ENCODE results near the gene CREB5. TPM values are rescaled to one million over a fixed set of nuclear protein-coding genes. Genes with fewer than 3 reads are reported as not detected.
"Not testable (repeated sequence)": the region's sequence is repeated elsewhere in the genome, so short reads cannot be mapped to it uniquely, and the experiment has no call there.

CREB5 gene
- total RNA-seq, 8 experiments from 2014 or later = 3.9 to 36.6 (median 12.8) TPM

DNA sequence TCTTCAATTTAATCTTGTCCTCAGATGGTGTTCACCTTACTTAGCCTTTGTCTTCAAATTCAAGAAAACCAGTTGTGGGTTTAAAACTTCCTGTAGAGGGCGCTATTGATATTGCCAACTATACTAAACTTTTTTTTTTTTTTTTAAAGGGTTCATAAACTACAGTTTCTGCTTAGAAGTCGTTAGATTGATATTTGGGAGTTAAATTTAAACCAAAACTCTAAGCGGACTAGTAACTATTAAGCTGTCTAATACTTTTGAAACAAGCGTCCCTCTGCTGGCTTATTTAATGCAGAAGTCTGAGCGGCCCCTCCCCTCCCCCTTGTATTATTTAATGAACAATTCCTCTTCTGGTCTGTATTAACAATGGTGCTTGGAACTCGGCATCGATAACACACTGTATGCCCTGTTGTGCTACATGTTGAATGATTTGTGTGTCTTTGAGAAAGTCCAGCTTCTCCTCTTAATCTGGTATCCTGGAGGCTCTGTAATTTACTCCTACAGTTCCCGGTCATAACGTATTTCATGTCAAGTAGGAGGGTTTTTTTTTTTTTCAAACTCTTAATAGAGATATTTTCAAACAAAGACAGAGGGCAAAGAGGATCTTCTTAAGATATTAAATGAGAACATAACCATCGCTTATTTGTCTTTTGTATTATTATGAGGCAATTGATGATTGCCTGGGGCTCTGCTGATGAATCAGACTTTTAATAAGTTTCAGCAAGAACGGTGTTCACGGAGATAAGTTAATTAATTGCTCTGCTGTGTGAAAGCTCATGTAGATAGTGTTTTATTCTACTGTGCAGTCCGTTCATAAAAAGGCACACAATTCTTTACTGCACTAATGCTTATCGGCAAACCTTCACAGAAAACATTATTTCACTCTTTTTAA is 22.6 kb upstream of the CREB5 start:
- Histone ChIP-seq H3K4me1 (replicated peaks in 1 of 2) (peaks cover 6 to 18% of the 10 kb centered on the region in 2 donors), H3K27ac (no peak overlapping the region), H3K4me3 (peak overlapping the region in 3 of 5 donors; percentile 8 to 29 (median 14))
- in situ Hi-C loops (cut with MboI; ENCODE audit: low pct_unique_long_range_greater_than_20kb in 2 of 9, low sequenced_read_pairs in 9 of 9, unreplicated experiment in 9 of 9) = loop anchor here in 5 of 9 experiments (25.0 kb wide), 3 partner anchors 223 to 473 kb away; no protein-coding TSS in a partner anchor
- peak; percentile 53 to 74 (median 64) for ATAC-seq (replicated peaks in 6 of 8)
- 3 to 40% (median 25%) methylated on average over 8 to 13 of the region's 14 CpGs for WGBS, 10 experiments

DNA sequence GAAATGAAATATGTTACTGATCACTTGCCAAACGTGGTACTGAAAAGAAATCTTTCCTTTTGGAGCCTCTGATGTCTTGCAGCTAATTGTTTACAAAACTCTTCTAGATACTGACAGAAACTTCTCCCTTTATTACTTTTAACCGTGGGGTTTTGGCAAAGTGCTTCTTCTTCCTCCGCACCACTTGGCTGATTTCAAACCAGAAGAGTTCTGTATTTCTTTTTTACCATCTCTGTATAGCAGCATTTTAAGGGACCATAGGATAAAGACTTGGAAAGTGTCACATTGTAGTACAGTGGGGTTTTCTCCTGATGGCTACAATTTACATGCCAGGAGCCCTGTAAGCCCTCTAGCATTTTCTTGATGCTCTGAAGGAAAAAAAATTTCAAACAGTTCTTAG is 21.9 kb upstream of the CREB5 start:
- in situ Hi-C loops (cut with MboI; ENCODE audit: low pct_unique_long_range_greater_than_20kb in 2 of 9, low sequenced_read_pairs in 9 of 9, unreplicated experiment in 9 of 9) = loop anchor here in 5 of 9 experiments (25.0 kb wide), 3 partner anchors 222 to 472 kb away; no protein-coding TSS in a partner anchor
- 0 to 82% (median 53%) methylated on average over 1 to 3 of the region's 3 CpGs for WGBS, 10 experiments
- Histone ChIP-seq H3K4me1 (replicated peaks in 1 of 2) (peaks cover 6 to 18% of the 10 kb centered on the region in 2 donors), H3K27ac (no peak overlapping the region), H3K4me3 (no peak overlapping the region)
- no peak for ATAC-seq (replicated peaks in 6 of 8)

DNA sequence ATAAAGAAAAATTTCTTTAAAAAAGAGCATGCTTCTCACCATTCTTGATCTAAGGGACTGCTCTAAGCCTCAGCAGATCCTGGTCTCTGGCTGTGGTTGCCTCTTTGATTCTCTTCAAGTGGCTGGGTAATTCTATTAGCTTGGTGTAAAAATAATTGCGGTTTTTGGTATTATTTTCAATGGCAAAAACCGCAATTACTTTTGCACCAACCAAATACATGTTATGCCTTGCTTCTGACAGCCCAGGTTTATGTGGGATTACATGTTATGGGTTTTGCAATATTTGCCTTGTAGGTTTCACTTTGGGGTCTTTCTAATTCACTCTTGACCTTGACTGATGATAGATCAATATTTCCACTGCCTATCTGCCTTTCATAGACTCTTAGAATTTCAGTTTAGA is 20.0 kb upstream of the CREB5 start:
- H3K4me1 ChIP-seq (replicated peaks in 1 of 2) = peaks cover 6 to 24% of the 10 kb centered on the region in 2 donors
- ATAC-seq (replicated peaks in 6 of 8) = no peak
- no peak overlapping the region for H3K4me3 ChIP-seq
- H3K27ac ChIP-seq = no peak overlapping the region
- 40 to 100% (median 93%) methylated on average over 1 to 2 of the region's 2 CpGs; no CpG with 5 or more reads in 3 of the 10 experiments for WGBS, 10 experiments
- in situ Hi-C loops (cut with MboI; ENCODE audit: low pct_unique_long_range_greater_than_20kb in 2 of 9, low sequenced_read_pairs in 9 of 9, unreplicated experiment in 9 of 9) = loop anchor here in 5 of 9 experiments (25.0 kb wide), 3 partner anchors 220 to 470 kb away; no protein-coding TSS in a partner anchor

DNA sequence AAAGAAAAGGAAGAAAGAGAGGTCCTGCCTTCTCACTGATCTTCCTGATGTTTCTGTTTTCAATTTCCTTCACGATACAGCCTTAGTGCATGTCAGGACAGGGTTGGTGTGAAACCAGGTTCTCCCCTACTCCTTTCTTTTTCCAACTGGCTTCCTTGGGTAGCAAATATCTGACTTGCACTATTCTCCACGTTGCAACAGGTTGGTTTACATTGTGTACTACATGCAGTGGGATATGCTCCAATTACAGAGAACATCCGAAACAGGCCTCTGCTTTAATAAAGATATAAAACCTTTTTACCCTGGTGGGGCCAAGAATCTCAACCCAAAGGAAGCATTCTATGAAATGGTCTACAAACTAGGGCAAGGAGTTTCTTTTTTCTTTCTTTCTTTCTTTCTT is 16.9 kb upstream of the CREB5 start:
- WGBS, 10 experiments = 10 to 93% (median 60%) methylated on average over 1 to 3 of the region's 3 CpGs
- no peak overlapping the region for H3K4me3 ChIP-seq
- in situ Hi-C loops (cut with MboI; ENCODE audit: low pct_unique_long_range_greater_than_20kb in 2 of 9, low sequenced_read_pairs in 9 of 9, unreplicated experiment in 9 of 9) = loop anchor here in 5 of 9 experiments (25.0 kb wide), 3 partner anchors 217 to 467 kb away; no protein-coding TSS in a partner anchor
- ATAC-seq (replicated peaks in 6 of 8) = no peak
- H3K27ac ChIP-seq = no peak overlapping the region
- peaks cover 0 to 11% of the 10 kb centered on the region in 2 donors for H3K4me1 ChIP-seq (replicated peaks in 1 of 2)

DNA sequence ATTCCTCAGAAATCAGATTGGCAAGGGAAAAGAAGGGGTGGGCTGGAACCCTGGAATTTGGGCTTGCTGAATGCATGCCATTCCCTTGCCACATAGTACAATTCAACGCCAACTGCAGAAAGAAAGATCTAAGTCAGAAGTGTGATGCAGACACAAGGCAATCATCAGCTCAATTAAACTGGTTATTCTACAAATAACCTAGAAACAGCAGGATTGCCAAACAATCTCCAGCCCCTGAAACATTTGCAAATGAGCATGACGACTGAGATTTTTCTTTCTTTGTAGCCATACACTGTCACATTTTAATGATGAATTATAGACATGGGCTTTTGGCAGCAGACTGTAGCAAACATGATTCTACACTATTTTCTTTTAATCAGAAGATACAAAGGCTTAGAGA is 16.5 kb upstream of the CREB5 start:
- 0 to 100% (median 24%) methylated on average over 1 to 2 of the region's 2 CpGs; no CpG with 5 or more reads in 2 of the 10 experiments for WGBS, 10 experiments
- in situ Hi-C loops (cut with MboI; ENCODE audit: low pct_unique_long_range_greater_than_20kb in 2 of 9, low sequenced_read_pairs in 9 of 9, unreplicated experiment in 9 of 9) = loop anchor here in 5 of 9 experiments (25.0 kb wide), 3 partner anchors 216 to 466 kb away; no protein-coding TSS in a partner anchor
- peaks cover 0 to 13% of the 10 kb centered on the region in 2 donors for H3K4me1 ChIP-seq (replicated peaks in 1 of 2)
- no peak overlapping the region for H3K27ac ChIP-seq
- H3K4me3 ChIP-seq = no peak overlapping the region
- ATAC-seq (replicated peaks in 6 of 8) = peak in 1 of 8 experiments; percentile 16

DNA sequence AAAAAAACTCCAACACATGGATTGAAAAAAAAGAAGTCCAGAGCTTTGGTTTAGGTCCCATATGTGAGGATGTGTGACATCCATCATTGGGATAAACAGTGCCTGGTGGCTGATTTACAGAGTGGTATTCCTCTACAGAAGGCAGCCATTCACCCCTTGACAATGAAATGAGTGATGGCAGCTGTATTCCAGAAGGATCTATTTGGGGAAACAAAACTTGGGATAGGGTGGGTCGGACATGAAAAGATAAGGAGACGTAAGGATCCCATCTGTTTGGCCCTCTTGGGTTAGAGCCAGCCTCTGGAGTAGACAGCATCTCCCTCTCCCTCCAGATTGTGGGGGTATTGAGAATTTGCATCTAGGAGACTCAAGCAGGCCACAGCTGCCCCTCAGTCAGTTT is 15.2 kb upstream of the CREB5 start:
- whole genome bisulfite sequencing, 10 experiments = 0 to 83% (median 29%) methylated on average over 1 to 2 of the region's 2 CpGs; no CpG with 5 or more reads in 6 of the 10 experiments
- Histone ChIP-seq H3K4me1 (replicated peaks in 1 of 2) (peaks cover 0 to 13% of the 10 kb centered on the region in 2 donors), H3K4me3 (no peak overlapping the region), H3K27ac (no peak overlapping the region)
- in situ Hi-C loops (cut with MboI; ENCODE audit: low pct_unique_long_range_greater_than_20kb in 2 of 9, low sequenced_read_pairs in 9 of 9, unreplicated experiment in 9 of 9) = loop anchor here in 5 of 9 experiments (25.0 kb wide), 3 partner anchors 215 to 465 kb away; no protein-coding TSS in a partner anchor
- ATAC-seq (replicated peaks in 6 of 8) = peak in 2 of 8 experiments; percentile 30 to 42

DNA sequence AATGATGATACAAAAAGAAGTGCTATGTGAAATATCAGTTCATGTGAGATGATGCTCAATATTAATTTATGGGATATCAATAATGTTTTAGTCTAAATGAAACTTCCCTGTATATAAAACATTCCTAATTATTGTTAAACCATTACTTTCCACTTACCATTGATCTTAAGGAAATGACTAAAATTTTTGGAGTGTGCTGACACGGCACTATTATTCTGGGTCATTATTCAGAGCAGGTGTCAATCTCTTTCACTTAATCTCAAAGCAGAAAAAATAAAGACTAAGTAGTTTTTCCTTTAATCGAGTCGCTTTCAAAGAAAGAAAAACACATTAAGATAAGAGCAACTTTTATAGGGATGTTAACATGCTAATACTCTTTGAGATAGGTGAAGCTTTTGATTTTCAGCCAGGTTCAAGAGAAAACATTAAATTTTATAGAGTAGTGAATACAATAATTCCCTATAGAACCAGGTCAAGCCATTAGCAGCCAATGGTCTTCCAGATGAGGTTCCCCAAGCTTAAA is 11.4 kb upstream of the CREB5 start:
- peaks cover 0 to 10% of the 10 kb centered on the region in 2 donors for H3K4me1 ChIP-seq (replicated peaks in 1 of 2)
- no peak overlapping the region for H3K4me3 ChIP-seq
- WGBS, 10 experiments = 67 to 100% (median 96%) methylated on average over 1 to 3 of the region's 3 CpGs; no CpG with 5 or more reads in 1 of the 10 experiments
- no peak overlapping the region for H3K27ac ChIP-seq
- ATAC-seq (replicated peaks in 6 of 8) = no peak
- in situ Hi-C loops (cut with MboI; ENCODE audit: low pct_unique_long_range_greater_than_20kb in 2 of 9, low sequenced_read_pairs in 9 of 9, unreplicated experiment in 9 of 9) = no loop called here

DNA sequence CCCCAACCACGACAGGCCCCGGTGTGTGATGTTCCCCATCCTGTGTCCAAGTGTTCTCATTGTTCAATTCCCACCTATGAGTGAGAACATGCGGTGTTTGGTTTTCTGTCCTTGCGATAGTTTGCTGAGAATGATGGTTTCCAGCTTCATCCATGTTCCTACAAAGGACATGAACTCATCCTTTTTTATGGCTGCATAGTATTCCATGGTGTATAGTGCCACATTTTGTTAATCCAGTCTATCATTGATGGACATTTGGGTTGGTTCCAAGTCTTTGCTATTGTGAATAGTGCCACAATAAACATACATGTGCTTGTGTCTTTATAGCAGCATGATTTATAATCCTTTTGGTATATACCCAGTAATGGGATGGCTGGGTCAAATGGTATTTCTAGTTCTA is 10.8 kb upstream of the CREB5 start:
- H3K4me3 ChIP-seq; H3K27ac ChIP-seq; ATAC-seq (replicated peaks in 6 of 8); in situ Hi-C loops (cut with MboI; ENCODE audit: low pct_unique_long_range_greater_than_20kb in 2 of 9, low sequenced_read_pairs in 9 of 9, unreplicated experiment in 9 of 9); H3K4me1 ChIP-seq (replicated peaks in 1 of 2): not testable (repeated sequence)
- 58 to 100% (median 100%) methylated on average over 1 to 2 of the region's 4 CpGs; no CpG with 5 or more reads in 4 of the 10 experiments for WGBS, 10 experiments

DNA sequence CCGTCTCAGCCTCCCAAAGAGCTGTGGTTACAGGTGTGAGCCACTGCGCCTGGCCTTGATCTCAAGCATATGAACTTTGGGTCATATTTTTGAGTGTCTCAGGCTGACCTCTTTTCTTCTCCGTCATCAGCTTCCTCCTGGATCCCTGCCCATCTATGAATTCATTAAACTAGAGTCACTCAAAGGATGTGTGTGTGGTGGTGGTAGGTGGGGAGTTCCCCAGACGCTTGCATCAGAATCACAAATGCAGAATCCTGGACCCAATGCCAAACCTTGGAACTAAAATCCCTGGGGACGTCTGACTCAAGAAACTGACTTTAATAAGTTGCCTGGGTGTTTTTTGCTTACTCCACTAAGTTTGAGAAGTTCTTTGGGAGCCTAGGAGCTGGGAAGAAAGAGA is 6.7 kb upstream of the CREB5 start:
- peak in 2 of 8 experiments; percentile 23 to 25 for ATAC-seq (replicated peaks in 6 of 8)
- in situ Hi-C loops (cut with MboI; ENCODE audit: low pct_unique_long_range_greater_than_20kb in 2 of 9, low sequenced_read_pairs in 9 of 9, unreplicated experiment in 9 of 9) = no loop called here
- peaks cover 0 to 3% of the 10 kb centered on the region in 2 donors for H3K4me1 ChIP-seq (replicated peaks in 1 of 2)
- no peak overlapping the region for H3K27ac ChIP-seq
- 0 to 100% (median 78%) methylated on average over 1 to 3 of the region's 5 CpGs; no CpG with 5 or more reads in 3 of the 10 experiments for WGBS, 10 experiments
- H3K4me3 ChIP-seq = no peak overlapping the region

DNA sequence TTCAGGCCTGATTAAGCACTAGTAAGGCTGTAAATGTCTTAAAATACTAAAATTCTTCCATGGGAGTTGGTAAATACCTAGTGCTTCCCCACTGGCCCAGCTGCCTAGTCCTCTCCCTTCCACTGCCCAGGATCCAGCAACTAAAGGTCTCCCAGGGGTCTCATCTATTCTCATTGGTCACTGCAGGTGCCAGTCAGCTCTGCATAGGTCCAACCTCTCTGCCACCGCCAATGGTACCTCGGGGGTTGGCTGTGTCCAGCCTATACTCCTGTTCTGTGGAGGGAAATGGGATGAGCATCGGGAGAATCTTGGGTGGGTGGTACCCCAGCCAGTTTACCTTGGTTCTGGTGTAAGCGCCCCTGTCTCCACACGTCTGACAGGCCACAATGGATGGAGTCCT is 6.1 kb upstream of the CREB5 start:
- Histone ChIP-seq H3K4me1 (replicated peaks in 1 of 2) (peaks cover 0 to 3% of the 10 kb centered on the region in 2 donors), H3K27ac (no peak overlapping the region), H3K4me3 (no peak overlapping the region)
- ATAC-seq (replicated peaks in 6 of 8) = no peak
- 60 to 100% (median 70%) methylated on average over 1 to 2 of the region's 5 CpGs; no CpG with 5 or more reads in 7 of the 10 experiments for WGBS, 10 experiments
- in situ Hi-C loops (cut with MboI; ENCODE audit: low pct_unique_long_range_greater_than_20kb in 2 of 9, low sequenced_read_pairs in 9 of 9, unreplicated experiment in 9 of 9) = no loop called here

DNA sequence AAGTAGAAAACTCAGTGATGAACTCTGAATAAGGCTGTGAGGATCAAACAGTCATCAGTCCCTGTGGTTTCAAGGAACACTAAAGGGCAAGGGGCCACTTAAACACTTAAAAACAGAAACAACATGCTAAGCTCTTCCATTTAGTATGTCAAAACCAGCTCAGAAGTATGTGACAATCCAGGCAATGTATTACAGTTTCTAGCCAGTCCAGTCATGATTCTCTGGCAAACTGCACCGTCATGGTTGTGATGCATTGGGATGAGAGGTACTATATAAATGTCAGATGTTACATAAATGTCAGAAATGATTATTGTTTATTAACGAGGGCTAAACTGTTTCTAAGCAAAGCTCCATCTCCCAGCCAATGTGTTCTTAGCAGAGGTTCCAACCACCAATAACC is 4.7 kb upstream of the CREB5 start:
- H3K4me3 ChIP-seq = no peak overlapping the region
- WGBS, 10 experiments = 35 to 100% (median 70%) methylated on average over 1 to 2 of the region's 2 CpGs; no CpG with 5 or more reads in 4 of the 10 experiments
- no peak for ATAC-seq (replicated peaks in 6 of 8)
- in situ Hi-C loops (cut with MboI; ENCODE audit: low pct_unique_long_range_greater_than_20kb in 2 of 9, low sequenced_read_pairs in 9 of 9, unreplicated experiment in 9 of 9) = no loop called here
- no peak overlapping the region for H3K27ac ChIP-seq
- peaks cover 2 to 12% of the 10 kb centered on the region in 2 donors for H3K4me1 ChIP-seq (replicated peaks in 1 of 2)

DNA sequence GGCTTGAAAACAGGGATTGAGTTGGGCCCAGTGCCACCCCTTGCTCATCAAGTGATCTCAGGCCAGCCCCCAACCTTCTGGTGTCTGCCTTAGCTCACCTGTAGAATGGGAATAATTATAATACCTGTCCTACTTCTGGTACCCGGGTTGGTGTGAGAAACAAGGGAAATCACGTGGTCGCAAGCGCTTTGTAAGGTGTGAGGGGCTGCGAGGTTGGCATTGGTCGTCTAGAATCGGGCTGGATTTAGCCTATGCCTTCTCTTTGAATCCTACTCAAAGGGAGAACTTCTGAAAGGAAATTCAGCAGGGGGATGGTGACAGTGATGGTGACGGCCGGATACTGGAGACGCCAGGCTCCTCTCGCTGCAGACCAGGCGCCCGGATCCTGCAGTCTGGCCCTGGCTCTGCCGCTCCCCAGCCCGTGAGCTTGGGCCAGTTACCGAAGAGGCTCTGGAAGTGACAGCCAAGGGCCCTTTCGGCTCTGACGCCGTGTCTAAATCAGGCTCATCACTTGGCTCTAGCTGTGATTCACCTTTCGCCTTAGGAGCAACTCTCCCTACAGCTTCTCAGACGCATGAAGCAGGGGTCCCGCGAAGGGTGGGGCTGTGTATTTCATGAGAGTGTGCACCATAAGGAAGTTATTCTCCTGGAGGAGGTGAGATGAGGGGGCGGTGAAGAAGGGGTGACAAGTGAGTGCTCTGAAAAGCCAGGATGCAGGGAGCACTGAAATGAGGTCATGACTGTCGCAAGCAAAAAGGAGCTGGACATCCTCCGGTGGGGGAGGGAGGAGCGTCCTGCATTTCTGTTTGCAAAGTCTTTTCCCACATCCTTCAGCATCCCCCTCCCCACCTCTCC is 4.0 kb upstream of the CREB5 start:
- WGBS, 10 experiments = 17 to 73% (median 31%) methylated on average over 2 to 13 of the region's 27 CpGs; no CpG with 5 or more reads in 2 of the 10 experiments
- Histone ChIP-seq H3K4me3 (peak overlapping the region; percentile 48 to 87 (median 58)), H3K4me1 (replicated peaks in 1 of 2) (peaks cover 2 to 14% of the 10 kb centered on the region in 2 donors), H3K27ac (peak overlapping the region; percentile 30 to 64)
- ATAC-seq (replicated peaks in 6 of 8) = peak in 3 of 8 experiments; percentile 3 to 52 (median 38)
- in situ Hi-C loops (cut with MboI; ENCODE audit: low pct_unique_long_range_greater_than_20kb in 2 of 9, low sequenced_read_pairs in 9 of 9, unreplicated experiment in 9 of 9) = no loop called here

Data from motor neuron (in vitro differentiated cells).